HTR-8/SVneo (cell line): Measurements from ENCODE around the gene PPP2R2C.

Source experiments
- DNase-seq: peaks from one replicate; pipeline ENCODE4 v3.0.0; 2011; ENCODE audit warnings: low spot score, mixed read lengths; ENCODE audit not compliant: insufficient read length
- FAIRE-seq: peaks from 2 replicates; lab custom pipeline; 2011; peaks lifted over from hg19 to GRCh38; lab: Jason Lieb, UNC

Gene PPP2R2C

GRCh38 chr4:6410068-6410467 is 62.3 kb downstream of the PPP2R2C start:
- DNase-seq (no peak), FAIRE-seq (no peak)

DNA sequence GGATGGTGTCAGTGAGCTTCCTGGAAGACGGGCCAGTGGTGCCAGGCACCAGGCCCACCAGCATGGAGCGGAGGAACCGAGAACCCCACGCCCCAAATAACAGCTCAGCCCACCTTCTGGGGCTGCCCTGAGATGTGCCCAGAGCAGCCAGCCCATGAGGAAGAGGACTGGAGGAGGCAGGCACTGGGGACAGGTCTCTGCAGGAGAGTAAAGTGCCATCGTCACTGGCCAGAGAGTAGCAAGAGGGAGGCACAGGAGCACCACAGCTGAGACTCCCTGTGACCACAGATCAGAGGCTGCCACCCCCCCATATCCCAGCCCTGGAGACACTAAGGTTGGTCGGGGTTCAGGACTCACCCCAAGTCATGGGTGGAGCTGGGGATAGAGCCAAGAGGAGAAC is 63.0 kb downstream of the PPP2R2C start:
- no peak for FAIRE-seq
- DNase-seq: no peak

DNA sequence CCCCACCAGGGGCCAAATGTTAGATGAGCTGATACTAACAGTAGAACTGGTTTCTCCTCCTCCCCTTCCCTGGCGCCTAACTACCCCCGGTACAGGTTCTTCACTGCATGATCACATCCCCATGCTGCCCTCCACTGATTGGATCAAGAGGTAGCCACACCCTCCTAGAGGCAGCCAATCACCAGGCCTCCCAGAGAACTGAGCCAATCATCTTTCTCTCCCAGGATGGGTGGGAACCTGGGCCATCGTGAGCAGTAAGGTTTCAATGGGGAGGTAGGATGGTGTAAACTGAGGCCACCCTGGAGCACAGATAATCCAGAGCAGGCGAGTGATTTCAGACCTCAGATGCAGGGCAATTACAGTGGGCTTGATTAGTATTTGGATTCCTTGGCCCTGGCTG is 64.2 kb downstream of the PPP2R2C start:
- DNase-seq (no peak), FAIRE-seq (no peak)

DNA sequence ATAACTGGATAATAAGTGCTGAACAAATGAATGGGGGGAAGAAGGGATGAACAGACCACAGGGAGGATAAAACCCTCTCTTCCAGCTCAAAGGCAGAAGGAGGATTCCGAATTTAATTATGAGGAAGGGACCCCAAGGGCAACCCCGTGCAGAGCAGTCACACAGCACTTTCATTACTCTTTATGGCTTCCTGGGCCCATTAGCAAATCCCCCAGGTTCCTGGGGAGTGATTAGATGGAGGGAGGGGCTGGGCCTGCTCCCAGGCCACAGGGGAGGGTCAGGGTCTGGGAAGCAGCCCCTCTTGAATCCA is 67.1 kb downstream of the PPP2R2C start:
- no peak for DNase-seq
- FAIRE-seq: no peak

- FAIRE-seq (no peak), DNase-seq (no peak)
Observed at GRCh38 chr4:6404611-6405396, 67.6 kb downstream of the PPP2R2C start.

DNA sequence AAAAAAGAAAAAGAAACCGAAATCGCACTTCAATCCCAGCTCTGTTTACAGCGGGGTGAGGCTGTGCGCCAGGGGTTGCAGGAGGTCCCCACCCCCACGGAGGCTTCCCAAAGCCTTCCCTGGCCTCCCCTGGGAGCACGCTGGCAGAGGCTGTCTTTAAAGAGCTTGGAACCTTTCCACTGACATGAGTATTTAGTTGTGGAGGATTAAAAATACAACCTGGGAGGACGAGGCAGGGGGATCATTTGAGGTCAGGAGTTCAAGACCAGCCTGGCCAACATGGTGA is 69.1 kb downstream of the PPP2R2C start:
- DNase-seq: no peak
- no peak for FAIRE-seq

- no peak for DNase-seq
- FAIRE-seq: no peak
Observed at GRCh38 chr4:6402566-6403399, 69.6 kb downstream of the PPP2R2C start.

DNA sequence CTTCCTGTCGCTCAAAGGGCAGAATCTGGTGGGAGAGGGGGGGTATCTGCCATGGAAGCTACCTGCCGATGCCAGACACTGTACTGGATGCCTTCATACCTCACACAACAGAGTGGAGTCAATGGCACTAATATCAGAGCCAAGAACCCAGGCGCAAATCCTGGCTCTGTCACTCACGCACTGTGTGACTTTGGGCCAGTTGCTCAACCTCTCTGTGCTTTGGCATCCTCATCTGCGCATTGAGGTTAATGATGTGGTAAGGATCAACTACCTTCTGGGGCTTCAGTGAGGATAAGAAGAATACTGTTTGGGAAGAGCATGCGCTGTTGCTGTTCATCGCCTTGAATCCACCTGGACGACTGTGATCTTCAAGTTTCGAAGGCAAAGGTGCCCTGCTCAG is 70.6 kb downstream of the PPP2R2C start:
- DNase-seq (no peak), FAIRE-seq (no peak)

GRCh38 chr4:6396696-6397236 is 75.6 kb downstream of the PPP2R2C start:
- FAIRE-seq (no peak), DNase-seq (no peak)

GRCh38 chr4:6395466-6396228 is 76.8 kb downstream of the PPP2R2C start:
- FAIRE-seq (no peak), DNase-seq (no peak)

DNA sequence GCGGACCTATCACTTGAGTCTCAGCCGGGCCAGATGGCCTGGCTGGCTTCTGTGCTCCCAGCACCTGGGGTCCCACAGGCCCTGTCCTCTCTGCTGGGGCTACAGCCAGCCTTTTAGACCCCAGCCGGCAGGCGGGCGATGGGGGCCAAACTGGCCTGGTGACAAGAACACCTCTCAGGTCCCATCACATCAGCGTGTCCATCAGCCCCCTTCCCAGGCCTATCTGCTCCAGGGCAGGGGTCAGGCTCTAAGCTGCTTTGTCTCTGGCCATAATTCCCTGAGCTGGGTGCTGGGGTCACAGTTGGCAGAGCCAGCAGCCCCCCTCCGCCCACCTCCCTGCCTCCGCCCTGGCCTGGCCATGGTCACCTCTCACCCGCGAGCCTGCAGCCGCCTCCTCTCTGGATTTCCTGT is 77.7 kb downstream of the PPP2R2C start:
- no peak for FAIRE-seq
- no peak for DNase-seq

- no peak for DNase-seq
- no peak for FAIRE-seq
Observed at GRCh38 chr4:6393544-6394475, 78.6 kb downstream of the PPP2R2C start.

- DNase-seq: no peak
- no peak for FAIRE-seq
Observed at GRCh38 chr4:6393066-6393465, 79.3 kb downstream of the PPP2R2C start.

GRCh38 chr4:6392407-6392806 is 80.0 kb downstream of the PPP2R2C start:
- DNase-seq (no peak), FAIRE-seq (no peak)

- no peak for DNase-seq
- FAIRE-seq: no peak
Observed at GRCh38 chr4:6391852-6392188, 80.6 kb downstream of the PPP2R2C start.

- DNase-seq (no peak), FAIRE-seq (no peak)
Observed at GRCh38 chr4:6391186-6391851, 81.1 kb downstream of the PPP2R2C start.

DNA sequence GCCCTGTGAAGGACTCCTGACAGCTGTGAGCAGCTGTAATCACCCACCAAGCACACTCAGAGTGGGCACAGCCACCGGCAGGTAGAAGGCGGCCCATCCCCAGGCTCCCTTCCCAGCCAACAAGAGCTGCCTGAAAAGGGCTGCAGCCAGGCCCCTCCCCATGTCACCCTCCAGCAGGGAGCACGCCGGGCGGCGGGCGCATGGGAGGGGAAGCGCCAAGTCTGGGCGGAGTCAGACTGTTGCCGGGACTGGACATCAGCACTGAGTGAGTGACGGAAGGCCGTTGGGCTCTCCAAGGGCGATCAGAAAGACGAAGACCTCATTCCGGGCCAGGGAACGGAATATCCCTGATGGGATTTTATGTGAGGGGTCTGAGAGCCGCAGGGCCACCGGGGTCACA is 82.1 kb downstream of the PPP2R2C start:
- FAIRE-seq: no peak
- DNase-seq: no peak

- FAIRE-seq (no peak), DNase-seq (no peak)
Observed at GRCh38 chr4:6389142-6389825, 83.1 kb downstream of the PPP2R2C start.

GRCh38 chr4:6388713-6389112 is 83.7 kb downstream of the PPP2R2C start:
- FAIRE-seq (no peak), DNase-seq (no peak)
